ENCODE results near the gene TNFRSF11A.

TNFRSF11A gene

DNA sequence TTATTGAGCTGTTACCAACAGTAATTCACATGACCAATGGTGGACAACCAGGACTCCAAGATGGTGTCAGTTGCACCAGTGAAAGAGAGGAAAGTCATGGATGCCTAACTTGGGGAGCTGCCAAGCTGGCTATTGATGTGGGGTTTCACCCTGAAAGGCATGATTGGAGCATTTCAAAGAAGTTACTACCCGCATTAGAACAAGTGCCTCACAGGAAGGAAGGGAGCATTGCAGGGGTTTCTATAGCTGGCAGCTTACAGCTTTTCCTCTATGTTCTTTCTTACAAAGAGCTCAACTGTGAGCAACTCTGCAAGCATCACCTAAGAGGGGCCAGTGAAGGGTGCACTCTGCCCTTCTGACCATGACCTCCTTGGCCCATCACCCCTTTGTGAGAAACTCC, 93.1 kb downstream of the TNFRSF11A start:
- no peak for DNase-seq (ENCODE audit: low read depth in 3 of 3)

- peak in 1 of 3 experiments; percentile 18 for DNase-seq (ENCODE audit: low read depth in 3 of 3)
These were observed 95.0 kb downstream of the TNFRSF11A start for GRCh38 chr18:62420151-62420512.

- peak; percentile 51 to 61 (median 57) for DNase-seq (ENCODE audit: low read depth in 3 of 3)
These were observed 95.6 kb downstream of the TNFRSF11A start for GRCh38 chr18:62420513-62421209.

GRCh38 chr18:62425465-62426190, 100.5 kb downstream of the TNFRSF11A start:
- peak; percentile 18 to 44 (median 32) for DNase-seq (ENCODE audit: low read depth in 3 of 3)

DNA sequence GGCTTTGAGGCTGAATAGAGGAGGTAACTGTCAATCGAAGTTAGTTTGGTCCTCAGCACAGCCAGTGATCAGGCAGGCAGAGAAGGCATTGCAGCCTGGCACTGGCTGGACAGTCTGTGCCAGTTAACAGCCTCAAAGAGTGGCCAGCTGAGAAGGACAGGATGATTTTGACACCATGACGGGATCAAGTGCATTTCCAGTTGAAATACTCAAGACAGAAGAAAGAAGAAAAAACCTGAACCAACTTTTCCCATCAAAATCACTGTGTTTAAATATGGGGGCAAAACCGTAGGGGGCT, 101.0 kb downstream of the TNFRSF11A start:
- no peak for DNase-seq (ENCODE audit: low read depth in 3 of 3)

DNA sequence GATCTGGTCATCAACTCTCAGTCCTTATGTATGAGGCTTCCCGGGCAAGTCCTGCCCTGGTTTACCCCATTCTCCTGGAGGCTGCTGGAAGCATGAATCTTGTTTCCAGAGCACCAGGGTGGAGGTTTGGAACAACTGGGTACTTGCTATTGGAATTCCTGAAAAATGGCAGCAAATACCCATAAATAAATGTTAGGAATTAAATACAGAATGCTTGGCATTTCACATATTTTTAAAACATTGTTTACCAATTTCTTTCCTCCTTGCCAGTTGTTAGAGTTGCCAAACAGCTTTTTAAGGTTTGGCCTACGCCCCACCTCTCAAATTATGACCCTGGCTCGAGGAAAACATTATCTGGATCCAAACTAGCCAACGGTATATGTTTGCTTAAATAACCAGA, 107.1 kb downstream of the TNFRSF11A start:
- DNase-seq (ENCODE audit: low read depth in 3 of 3) = no peak

DNA sequence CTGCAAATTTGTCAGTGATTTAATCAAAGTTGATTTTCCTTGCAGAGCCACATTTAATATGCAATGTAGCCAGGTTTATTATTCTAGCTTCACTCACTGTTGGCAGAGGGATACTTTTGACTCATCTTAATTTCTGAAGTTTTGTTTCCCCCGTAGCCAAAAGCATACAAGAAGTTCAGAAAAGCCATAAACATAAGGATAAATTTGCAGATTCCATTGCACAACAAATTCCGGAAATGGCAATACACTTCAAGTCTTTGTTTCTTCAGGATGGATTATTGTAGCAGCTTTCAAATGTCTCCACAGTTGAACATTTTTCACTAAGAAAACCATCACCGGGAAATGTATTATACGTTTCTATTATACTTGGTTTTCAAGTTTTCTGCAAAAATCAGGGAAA, 109.7 kb downstream of the TNFRSF11A start:
- DNase-seq (ENCODE audit: low read depth in 3 of 3) = no peak

DNA sequence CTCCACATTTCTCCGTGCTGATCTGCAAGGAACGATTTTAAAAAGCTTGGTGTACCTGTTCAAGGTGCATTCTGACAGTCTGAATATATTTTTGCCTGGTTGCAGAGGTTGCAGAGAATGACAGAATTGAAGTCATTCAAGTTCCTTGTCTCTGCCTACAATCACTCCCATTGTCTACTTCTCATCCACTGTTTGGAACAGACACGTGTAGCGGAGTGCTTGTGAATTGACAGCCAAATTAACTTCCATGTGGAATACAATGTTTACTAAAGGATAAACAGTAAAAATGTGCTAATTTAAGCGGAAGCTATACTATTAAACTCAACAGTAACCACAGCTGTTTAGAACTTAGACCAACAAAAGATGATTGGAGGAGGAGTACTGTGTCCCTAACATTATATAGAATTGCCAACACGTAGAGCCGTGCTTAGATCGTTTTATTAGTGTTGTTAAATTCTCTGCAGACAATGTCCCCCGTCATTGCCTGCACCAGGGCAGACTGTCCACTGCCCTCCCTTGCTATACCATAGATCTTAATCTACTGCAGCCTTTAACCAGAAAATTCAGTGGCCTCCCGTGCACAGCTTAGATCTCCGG, 110.4 kb downstream of the TNFRSF11A start:
- no peak for DNase-seq (ENCODE audit: low read depth in 3 of 3)

- DNase-seq (ENCODE audit: low read depth in 3 of 3) = no peak
These were observed 111.6 kb downstream of the TNFRSF11A start for GRCh38 chr18:62436636-62437234.

- DNase-seq (ENCODE audit: low read depth in 3 of 3) = no peak
These were observed 112.3 kb downstream of the TNFRSF11A start for GRCh38 chr18:62437235-62438017.

- no peak for DNase-seq (ENCODE audit: low read depth in 3 of 3)
These were observed 112.9 kb downstream of the TNFRSF11A start for GRCh38 chr18:62438018-62438329.

DNA sequence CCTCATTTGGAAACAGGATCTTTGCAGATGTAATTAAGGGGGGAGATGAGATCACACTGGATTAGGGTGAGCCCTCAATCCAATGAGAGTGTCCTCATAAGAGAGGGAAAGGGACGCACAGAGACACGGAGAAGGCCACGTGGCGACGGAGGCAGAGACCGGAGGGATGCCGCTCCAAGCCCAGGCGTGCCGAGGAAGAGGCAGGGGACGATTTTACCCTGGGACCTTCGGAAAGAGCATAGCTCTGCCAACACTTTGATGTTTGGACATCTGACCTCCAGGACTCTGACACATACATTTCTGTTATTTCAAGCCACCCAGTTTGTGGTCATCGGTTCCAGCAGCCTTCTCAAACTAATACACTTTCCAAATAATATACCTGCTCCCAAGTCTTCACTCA, 113.3 kb downstream of the TNFRSF11A start:
- no peak for DNase-seq (ENCODE audit: low read depth in 3 of 3)

DNA sequence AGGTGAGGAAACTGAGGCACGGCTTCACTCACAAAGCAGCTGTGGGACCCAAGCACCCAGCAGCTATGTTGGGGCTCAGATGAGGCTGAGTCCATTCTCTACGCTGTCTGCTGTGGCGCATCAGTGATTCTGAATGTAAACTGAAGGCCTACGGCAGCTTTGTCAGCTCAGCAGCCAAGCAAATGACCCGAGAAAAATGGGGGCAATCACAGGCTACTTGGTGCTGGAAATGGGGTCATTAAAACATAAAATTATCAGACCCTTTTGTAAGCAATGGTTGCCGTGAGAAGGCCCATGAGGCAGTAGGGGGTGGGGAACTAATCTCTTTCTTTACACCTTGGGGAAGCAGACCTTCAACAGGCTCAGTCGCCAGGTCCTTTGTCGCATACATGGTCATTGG, 113.8 kb downstream of the TNFRSF11A start:
- no peak for DNase-seq (ENCODE audit: low read depth in 3 of 3)

Measured in stimulated activated CD4-positive, alpha-beta T cell treated with anti-CD3 and anti-CD28 coated beads, TNF-alpha, amount 100 ng/mL, for 24 hours (primary cell).